Measurements from ENCODE around the gene LRRC43.
A peak's percentile ranks its signal among the peaks of the same experiment; 100 is the strongest.

The LRRC43 gene

DNA sequence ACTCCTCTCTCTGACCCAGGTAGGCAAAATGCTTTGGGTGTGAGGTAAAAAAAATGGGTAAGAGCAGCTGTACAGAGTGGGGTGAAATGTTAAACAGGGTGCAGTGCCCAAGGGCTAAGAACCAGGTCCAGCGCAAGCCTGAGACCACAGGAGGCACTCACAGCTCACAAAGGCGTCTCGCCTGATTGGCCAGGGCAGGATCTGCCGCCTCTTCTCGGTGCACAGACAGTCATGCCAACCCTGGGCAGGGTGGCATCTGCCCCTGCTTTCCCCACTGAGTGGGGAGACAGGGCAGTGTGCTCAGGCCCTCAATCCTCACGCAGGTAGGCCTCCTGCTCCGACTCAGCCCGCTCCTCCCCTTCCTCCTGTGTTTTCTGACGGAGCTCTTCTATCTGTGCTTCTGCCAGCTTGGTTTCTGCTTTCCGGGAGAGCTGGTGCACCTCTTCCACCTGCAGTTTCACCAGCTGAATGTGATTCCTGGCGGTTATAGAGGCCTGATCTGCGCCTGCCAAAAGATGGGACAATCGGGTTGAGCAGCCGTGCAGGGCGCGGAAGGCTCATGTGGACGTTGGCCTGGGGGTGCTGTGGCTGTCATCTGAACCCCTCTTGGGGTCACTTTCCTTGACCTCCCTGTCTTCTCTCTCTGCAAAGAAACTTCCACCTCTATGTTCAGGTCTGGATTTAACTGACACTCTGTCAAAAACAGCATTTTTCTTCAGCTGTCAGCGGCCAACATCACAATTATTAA is 25.3 kb downstream of the LRRC43 start:
- Mint-ChIP-seq H3K9me3 (no peaks in the 10 kb centered on the region), H3K27me3 (ENCODE audit: low read depth, poor library complexity) (peaks cover 31% of the 10 kb centered on the region), H3K4me3 (no peak overlapping the region), H3K27ac (peak overlapping the region; percentile 2), H3K4me1 (peaks cover 10% of the 10 kb centered on the region), H3K36me3 (ENCODE audit: low read depth) (peaks cover 45% of the 10 kb centered on the region)
- TF ChIP-seq, protein P1, sequence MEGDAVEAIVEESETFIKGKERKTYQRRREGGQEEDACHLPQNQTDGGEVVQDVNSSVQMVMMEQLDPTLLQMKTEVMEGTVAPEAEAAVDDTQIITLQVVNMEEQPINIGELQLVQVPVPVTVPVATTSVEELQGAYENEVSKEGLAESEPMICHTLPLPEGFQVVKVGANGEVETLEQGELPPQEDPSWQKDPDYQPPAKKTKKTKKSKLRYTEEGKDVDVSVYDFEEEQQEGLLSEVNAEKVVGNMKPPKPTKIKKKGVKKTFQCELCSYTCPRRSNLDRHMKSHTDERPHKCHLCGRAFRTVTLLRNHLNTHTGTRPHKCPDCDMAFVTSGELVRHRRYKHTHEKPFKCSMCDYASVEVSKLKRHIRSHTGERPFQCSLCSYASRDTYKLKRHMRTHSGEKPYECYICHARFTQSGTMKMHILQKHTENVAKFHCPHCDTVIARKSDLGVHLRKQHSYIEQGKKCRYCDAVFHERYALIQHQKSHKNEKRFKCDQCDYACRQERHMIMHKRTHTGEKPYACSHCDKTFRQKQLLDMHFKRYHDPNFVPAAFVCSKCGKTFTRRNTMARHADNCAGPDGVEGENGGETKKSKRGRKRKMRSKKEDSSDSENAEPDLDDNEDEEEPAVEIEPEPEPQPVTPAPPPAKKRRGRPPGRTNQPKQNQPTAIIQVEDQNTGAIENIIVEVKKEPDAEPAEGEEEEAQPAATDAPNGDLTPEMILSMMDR (IDR thresholded peaks at IDR 0.05): no peak
- no peak for DNase-seq

DNA sequence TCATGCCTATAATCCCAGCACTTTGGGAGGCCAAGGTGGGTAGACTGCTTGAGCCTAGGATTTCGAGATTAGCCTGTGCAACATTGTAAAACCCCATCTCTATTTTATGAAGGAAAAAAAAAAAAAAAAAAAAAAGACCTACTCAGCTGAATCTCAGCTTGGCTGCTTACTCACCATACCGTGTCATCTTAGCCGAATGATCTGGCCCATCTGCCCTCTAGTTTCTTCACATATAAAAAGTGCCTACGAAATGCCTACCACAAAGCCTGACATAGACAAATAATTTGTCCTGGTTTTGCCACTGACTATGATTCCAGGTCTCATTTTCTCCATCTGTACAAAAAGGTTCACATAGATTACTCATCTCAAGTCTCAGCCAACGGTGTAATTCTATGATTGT is 32.8 kb downstream of the LRRC43 start:
- TF ChIP-seq, protein P1 (IDR thresholded peaks at IDR 0.05): no peak
- Mint-ChIP-seq H3K4me1 (no peaks in the 10 kb centered on the region), H3K27me3 (ENCODE audit: low read depth, poor library complexity) (no peaks in the 10 kb centered on the region), H3K36me3 (ENCODE audit: low read depth) (peaks cover 78% of the 10 kb centered on the region), H3K4me3 (no peak overlapping the region), H3K27ac (no peak overlapping the region), H3K9me3 (no peaks in the 10 kb centered on the region)
- no peak for DNase-seq

DNA sequence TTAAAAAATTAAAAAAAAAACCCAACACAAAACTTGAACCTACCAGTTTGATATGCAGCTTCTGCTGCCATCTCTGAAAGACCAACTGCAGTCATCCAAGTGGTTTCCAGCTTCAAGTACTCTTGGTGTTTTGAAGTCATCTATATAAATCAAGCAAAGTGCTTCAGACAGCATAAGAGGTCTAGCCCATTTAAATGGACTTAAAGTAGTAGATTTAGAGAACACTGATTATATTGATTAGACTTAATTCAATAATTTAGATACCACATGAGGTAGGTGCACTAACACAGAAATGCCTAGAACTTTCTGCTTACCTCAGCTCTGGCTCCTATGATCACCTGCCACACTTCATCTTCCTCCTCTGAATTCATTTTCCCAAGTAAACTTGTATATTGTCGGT is 33.5 kb downstream of the LRRC43 start:
- DNase-seq: no peak
- Mint-ChIP-seq H3K4me1 (no peaks in the 10 kb centered on the region), H3K9me3 (no peaks in the 10 kb centered on the region), H3K36me3 (ENCODE audit: low read depth) (peaks cover 80% of the 10 kb centered on the region), H3K27me3 (ENCODE audit: low read depth, poor library complexity) (no peaks in the 10 kb centered on the region), H3K27ac (no peak overlapping the region), H3K4me3 (no peak overlapping the region)
- TF ChIP-seq, protein P1 (IDR thresholded peaks at IDR 0.05): no peak

DNA sequence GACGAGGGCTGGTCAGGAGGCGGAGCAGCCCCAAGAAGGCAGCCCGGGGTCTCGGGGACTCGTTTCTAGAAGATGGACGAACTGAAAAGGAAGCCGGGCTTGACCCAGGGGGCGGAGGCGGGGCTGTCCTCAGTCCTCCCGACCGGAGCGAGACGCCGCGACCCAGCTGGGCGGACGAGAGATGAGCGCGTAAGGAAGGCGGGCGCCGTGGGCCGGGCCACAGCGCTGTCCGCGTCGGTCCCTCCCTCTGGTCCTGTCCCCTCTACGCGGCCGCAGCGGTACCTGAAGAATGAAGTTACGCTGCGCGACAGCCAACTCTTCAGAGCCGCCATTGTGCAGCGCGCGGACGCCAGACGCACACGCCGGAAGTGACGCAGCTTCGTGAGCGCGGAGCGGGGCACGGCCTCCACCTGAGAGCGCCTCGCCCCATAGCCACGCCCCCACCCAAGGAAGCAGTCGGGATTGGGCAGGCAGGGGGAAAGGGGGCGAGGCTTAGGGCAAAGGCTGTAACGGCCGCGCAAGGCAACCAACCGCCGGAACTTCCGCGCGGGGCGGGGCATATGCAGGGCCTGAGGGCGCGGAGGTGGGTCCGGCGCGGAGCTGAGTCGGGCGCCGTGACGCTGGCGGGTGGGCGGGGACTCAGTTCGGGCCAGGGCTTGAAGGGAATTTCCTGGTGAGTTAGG is 42.9 kb downstream of the LRRC43 start, which contains the start of gene DIABLO:
DIABLO (minus strand) TSS at position 370 of the 683 bp plus-strand sequence; CDS start at position 332, 38 bp downstream.
- peak; percentile 100 for DNase-seq
- Mint-ChIP-seq H3K4me3 (peak within 1 kb of the TSS; percentile 98), H3K27me3 (ENCODE audit: low read depth, poor library complexity) (no peaks in the 10 kb centered on the region), H3K9me3 (no peaks in the 10 kb centered on the region), H3K36me3 (ENCODE audit: low read depth) (peaks cover 34% of the 10 kb centered on the region), H3K27ac (peak within 1 kb of the TSS; percentile 99), H3K4me1 (peaks cover 28% of the 10 kb centered on the region)
- TF ChIP-seq, protein P1 (IDR thresholded peaks at IDR 0.05): no peak

DNA sequence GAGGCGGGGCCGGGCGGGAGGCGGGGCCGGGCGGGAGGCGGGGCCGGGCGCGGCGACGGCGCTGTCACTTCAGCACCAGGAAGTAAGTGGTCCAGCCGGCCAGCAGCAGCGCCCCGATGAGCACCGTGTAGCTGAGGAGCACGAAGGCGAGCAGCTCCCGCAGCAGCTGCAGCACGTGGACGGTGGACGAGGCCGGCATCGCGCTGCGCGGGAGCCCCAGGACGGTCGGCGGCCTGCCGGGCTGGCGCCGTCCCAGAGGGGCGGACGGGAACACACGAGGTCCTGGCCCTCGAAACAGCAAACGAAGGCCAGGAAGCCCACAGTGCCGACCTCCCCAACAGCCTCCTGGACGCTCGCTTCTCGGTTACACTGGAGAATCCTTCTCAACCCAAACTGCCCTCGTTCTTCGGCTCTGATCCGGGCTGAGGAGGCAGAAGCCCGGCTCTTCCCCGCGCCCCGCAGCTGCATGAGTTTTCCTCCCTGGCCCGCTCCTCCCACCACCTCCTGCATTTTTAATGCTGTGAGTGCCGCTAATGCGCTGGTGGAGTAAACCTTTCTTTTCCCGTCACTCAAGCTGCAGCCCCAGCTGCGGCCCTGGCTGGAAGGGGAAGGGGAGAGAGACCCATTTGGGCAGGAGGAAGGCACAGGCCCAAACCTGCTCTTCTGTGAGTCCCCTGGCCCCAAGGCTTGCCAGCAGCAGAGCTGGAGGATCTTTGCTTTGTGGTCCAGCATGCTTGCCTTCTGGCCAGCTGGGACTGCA is 43.6 kb downstream of the LRRC43 start:
- Mint-ChIP-seq H3K27me3 (ENCODE audit: low read depth, poor library complexity) (no peaks in the 10 kb centered on the region), H3K4me1 (peaks cover 28% of the 10 kb centered on the region), H3K9me3 (no peaks in the 10 kb centered on the region), H3K27ac (no peak overlapping the region), H3K4me3 (peak overlapping the region; percentile 61), H3K36me3 (ENCODE audit: low read depth) (peaks cover 26% of the 10 kb centered on the region)
- no peak for DNase-seq
- TF ChIP-seq, protein P1 (IDR thresholded peaks at IDR 0.05): no peak
